ENCODE results near the gene DSCAM. TPM values are rescaled to one million over a fixed set of nuclear protein-coding genes. Genes with fewer than 3 reads are reported as not detected.

The DSCAM gene
- total RNA-seq, 6 experiments from 2014 or later: 1.0 to 1.3 (median 1.1) TPM

DNA sequence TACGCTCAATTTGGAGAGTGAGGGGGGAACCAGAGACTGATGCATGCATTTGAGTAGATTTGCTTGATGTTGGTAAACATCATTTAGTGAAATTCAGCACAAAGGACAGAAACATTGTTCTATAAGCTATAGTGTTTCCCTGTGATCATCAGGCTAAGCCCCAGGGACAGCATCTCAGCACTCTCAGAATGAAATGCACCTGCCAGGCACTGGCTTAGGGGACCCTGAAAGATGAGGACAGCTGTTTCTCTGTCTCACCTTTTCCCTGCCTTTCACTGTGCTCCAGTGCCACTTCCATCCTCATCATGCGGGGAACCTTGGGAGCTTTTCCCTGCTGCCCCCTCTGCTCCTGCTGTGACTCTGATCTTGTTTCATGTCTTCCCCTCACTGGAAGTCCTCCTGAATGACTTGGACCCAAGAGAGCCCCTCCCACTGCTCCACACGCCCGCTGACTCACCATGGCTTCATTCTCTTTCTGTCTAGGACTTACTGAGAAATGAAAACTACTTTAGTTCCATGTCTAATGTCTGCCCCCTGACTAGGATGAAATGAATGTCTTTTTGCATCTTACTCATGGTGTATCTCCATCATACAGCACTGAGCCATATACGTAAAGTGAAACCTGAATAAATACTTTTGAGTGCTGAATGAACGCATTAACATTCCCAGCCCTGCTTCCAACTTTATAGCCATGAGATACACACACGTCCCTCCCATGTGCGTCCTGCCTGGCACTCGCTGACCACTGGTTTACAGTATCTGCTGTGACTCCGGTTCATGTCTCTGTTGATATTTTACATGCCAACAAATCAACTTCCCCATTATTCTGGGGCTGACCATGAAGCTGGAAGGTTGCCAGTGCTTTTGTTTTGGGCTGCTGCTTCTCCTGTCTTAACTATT, 797.7 kb downstream of the DSCAM start:
- H3K27ac Mint-ChIP-seq: peak overlapping the region; percentile 49
- H3K9me3 Mint-ChIP-seq: peaks cover 12% of the 10 kb centered on the region
- DNase-seq: peak; percentile 72
- no peaks in the 10 kb centered on the region for H3K36me3 Mint-ChIP-seq (ENCODE audit: low read depth)
- H3K27me3 Mint-ChIP-seq (ENCODE audit: insufficient read depth): no peaks in the 10 kb centered on the region
- H3K4me1 Mint-ChIP-seq (ENCODE audit: low read depth): peaks cover 36% of the 10 kb centered on the region
- H3K4me3 Mint-ChIP-seq: peak overlapping the region; percentile 69
- TF ChIP-seq, protein P1, sequence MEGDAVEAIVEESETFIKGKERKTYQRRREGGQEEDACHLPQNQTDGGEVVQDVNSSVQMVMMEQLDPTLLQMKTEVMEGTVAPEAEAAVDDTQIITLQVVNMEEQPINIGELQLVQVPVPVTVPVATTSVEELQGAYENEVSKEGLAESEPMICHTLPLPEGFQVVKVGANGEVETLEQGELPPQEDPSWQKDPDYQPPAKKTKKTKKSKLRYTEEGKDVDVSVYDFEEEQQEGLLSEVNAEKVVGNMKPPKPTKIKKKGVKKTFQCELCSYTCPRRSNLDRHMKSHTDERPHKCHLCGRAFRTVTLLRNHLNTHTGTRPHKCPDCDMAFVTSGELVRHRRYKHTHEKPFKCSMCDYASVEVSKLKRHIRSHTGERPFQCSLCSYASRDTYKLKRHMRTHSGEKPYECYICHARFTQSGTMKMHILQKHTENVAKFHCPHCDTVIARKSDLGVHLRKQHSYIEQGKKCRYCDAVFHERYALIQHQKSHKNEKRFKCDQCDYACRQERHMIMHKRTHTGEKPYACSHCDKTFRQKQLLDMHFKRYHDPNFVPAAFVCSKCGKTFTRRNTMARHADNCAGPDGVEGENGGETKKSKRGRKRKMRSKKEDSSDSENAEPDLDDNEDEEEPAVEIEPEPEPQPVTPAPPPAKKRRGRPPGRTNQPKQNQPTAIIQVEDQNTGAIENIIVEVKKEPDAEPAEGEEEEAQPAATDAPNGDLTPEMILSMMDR (IDR thresholded peaks at IDR 0.05): no peak

DNA sequence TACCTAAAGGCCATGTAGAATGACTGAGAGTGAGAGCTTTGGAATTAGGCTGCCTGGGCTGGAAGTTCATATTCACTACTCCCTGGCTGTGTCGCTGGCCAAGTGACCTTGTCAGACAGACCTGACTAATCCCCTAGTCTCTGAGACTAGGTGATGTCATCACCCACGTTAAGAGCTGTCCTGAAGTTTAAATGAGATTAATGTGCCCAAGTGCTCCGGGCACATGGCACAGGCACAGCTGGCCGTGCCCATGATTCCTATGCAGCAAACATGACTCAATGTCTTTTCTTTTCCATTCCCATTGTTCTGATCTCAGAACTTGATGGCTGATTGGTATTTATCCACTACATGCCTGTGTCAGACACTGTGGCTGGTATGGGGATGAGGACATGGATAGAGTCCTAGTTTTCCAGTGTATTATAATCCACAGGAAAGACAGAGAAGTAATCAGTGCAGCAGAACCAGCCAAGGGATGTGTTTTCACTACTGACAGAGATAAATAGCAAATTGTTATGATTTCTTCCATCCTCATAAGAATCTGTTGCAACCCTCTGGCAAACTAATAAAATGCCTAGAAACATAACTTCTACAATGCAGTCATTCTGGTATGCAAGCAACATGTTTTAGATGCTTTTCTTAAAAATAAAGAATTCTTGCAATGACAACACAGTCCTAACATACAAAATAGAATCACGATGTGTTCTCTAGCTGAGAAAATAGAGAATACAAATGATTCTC, 798.8 kb downstream of the DSCAM start:
- TF ChIP-seq, protein P1 (IDR thresholded peaks at IDR 0.05): no peak
- Mint-ChIP-seq H3K27me3 (ENCODE audit: insufficient read depth) (no peaks in the 10 kb centered on the region), H3K36me3 (ENCODE audit: low read depth) (no peaks in the 10 kb centered on the region), H3K4me1 (ENCODE audit: low read depth) (peaks cover 36% of the 10 kb centered on the region), H3K9me3 (peaks cover 12% of the 10 kb centered on the region), H3K4me3 (peak overlapping the region; percentile 2), H3K27ac (peak overlapping the region; percentile 74)
- peak; percentile 27 for DNase-seq

DNA sequence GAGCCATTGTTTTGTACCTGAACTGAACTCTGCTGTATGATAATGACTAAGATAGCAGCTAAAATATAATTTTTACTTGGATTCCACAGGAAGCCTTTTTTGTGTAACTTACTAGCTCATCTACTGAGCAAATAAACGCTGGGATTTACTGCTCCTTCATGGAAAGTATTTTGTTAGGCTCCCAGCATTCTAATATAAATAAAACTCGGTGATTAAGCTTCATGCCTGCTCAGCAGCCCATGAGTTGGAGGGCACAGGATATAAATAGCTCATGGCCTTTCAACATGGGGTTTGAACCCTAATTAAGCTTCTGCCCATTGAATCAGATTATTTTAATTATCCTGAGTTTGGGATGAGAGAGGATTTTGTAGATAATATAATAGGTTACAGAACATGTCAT, 799.7 kb downstream of the DSCAM start:
- Mint-ChIP-seq H3K9me3 (peaks cover 17% of the 10 kb centered on the region), H3K36me3 (ENCODE audit: low read depth) (no peaks in the 10 kb centered on the region), H3K27me3 (ENCODE audit: insufficient read depth) (no peaks in the 10 kb centered on the region), H3K4me3 (peak overlapping the region; percentile 2; the same call in 1 of the 2 replicates), H3K27ac (peak overlapping the region; percentile 74; the same call in 1 of the 2 replicates), H3K4me1 (ENCODE audit: low read depth) (peaks cover 36% of the 10 kb centered on the region)
- TF ChIP-seq, protein P1 (IDR thresholded peaks at IDR 0.05): no peak
- DNase-seq: no peak

DNA sequence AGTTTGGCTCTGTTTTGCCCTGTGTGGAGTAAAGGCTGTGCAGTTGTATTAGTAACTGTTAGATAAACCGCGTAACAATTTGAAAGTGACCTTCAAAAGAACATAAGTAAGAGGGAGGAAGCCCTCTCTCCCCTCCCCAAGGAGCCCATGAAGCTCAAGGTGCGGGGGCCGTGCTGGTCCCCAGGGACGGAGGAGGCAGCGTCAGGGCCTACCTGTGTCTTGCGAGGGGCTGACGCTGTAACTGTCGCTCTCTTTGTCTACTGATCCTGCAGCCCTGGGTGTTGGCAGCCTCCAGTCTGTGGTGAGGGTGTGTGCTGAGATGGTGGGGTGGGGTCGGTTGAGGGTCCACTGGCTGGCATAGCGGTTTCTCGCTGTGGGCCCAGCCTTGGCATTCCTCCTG, 803.1 kb downstream of the DSCAM start:
- H3K4me3 Mint-ChIP-seq: no peak overlapping the region
- H3K4me1 Mint-ChIP-seq (ENCODE audit: low read depth): peaks cover 24% of the 10 kb centered on the region
- no peaks in the 10 kb centered on the region for H3K27me3 Mint-ChIP-seq (ENCODE audit: insufficient read depth)
- H3K36me3 Mint-ChIP-seq (ENCODE audit: low read depth): no peaks in the 10 kb centered on the region
- peaks cover 17% of the 10 kb centered on the region for H3K9me3 Mint-ChIP-seq
- H3K27ac Mint-ChIP-seq: no peak overlapping the region
- no peak for DNase-seq
- TF ChIP-seq, protein P1 (IDR thresholded peaks at IDR 0.05): no peak

DNA sequence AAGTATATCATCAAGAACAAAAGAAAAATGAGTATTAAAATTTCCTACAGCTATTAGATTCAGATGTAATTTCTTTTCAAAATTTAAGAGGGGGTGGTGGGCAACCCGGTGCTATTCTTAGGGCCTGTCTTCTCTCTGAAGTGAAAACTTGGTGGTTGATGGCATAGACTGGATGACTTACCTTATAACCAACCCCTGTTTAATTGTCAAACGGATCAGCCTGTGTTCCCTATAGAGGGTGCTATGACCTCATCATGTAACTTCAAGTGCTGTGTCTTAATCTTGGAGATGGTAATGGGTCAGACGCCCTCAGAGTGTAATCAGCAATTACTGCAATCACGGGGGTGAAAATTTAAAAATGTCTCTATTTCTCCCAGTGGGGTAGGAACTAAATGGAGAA, 803.5 kb downstream of the DSCAM start:
- Mint-ChIP-seq H3K4me3 (no peak overlapping the region), H3K27ac (no peak overlapping the region), H3K36me3 (ENCODE audit: low read depth) (no peaks in the 10 kb centered on the region), H3K27me3 (ENCODE audit: insufficient read depth) (no peaks in the 10 kb centered on the region), H3K9me3 (peaks cover 17% of the 10 kb centered on the region), H3K4me1 (ENCODE audit: low read depth) (peaks cover 19% of the 10 kb centered on the region)
- no peak for DNase-seq
- TF ChIP-seq, protein P1 (IDR thresholded peaks at IDR 0.05): no peak

Measured in HFFc6 (cell line).